HepG2 (cell line): Measurements from ENCODE around the gene COX7A2L. TPM values are rescaled to one million over a fixed set of nuclear protein-coding genes. Genes with fewer than 3 reads are reported as not detected.

Experiments
- ATAC-seq: fragments of 200-7000 bp; cut with Tn5 transposase; 3 replicates; pipeline ENCODE4 v1.9.1; 2020; ENCODE audit warnings: mild to moderate bottlenecking, moderate library complexity
- BruUV-seq: library from RNA; stranded (reverse); fragments of 400-500 nt; replicated peaks from 2 replicates; lab custom pipeline; 2021; lab: Mats Ljungman, UMichigan
- CTCF ChIA-PET: fragments of 300-600 bp; formaldehyde crosslinking; extraction: SDS; loops from one replicate; lab custom pipeline; 2021; ENCODE audit warnings: low total read pairs, inconsistent platforms, low intra/inter-chr PET ratio; lab: Yijun Ruan, JAX
- POLR2A ChIA-PET: fragments of 350-600 bp; sonication (Branson Sonifier 250); formaldehyde crosslinking; loops from one replicate; lab custom pipeline; 2020; ENCODE audit warnings: antibody characterized with exemption, inconsistent platforms; lab: Yijun Ruan, JAX
- DNase-seq: peaks from one replicate; pipeline ENCODE4 v3.0.0-alpha.2; 2015; ENCODE audit warnings: low spot score
- FAIRE-seq: peaks from 3 replicates; lab custom pipeline; 2011; peaks lifted over from hg19 to GRCh38; lab: Jason Lieb, UNC
- H2AFZ ChIP-seq: one replicate; pipeline ENCODE4 v1.6.1; 2011; ENCODE audit warnings: low read length, inconsistent platforms
- H3K27ac ChIP-seq: fragments of 300-600 bp; 3 replicates; pipeline ENCODE4 v1.8.0; 2011; ENCODE audit warnings: mixed run types, mild to moderate bottlenecking, mixed read lengths, low read length, inconsistent platforms; ENCODE audit not compliant: insufficient read depth; ENCODE audit errors: extremely low read length
- H3K27me3 ChIP-seq, 2 experiments: fragments of 200-600 bp in 1 of 2; 2 replicates in 1 of 2; 3 replicates in 1 of 2; pipeline versions ENCODE4 v1.6.0 to v1.8.0; 2011; ENCODE audit warnings: low read length in 2 of 2, mild to moderate bottlenecking in 2 of 2, moderate library complexity in 2 of 2, inconsistent platforms in 1 of 2; ENCODE audit not compliant: insufficient read depth in 2 of 2, control insufficient read depth in 1 of 2
- H3K36me3 ChIP-seq, 2 experiments: fragments of 200-600 bp in 1 of 2; replicated peaks in 1 of 2; 2 replicates in 1 of 2; 3 replicates in 1 of 2; pipeline versions ENCODE4 v1.5.1 to v1.8.0; 2011; ENCODE audit warnings: low read length in 2 of 2, inconsistent platforms in 1 of 2; ENCODE audit not compliant: insufficient read depth in 2 of 2, control insufficient read depth in 1 of 2
- H3K4me1 ChIP-seq: 2 replicates; pipeline ENCODE4 v1.5.1; 2012; ENCODE audit warnings: low read length, inconsistent platforms; ENCODE audit not compliant: insufficient read depth
- H3K4me2 ChIP-seq: 2 replicates; pipeline ENCODE4 v1.6.0; 2011; ENCODE audit warnings: low read depth, low read length, inconsistent platforms
- H3K4me3 ChIP-seq, 3 experiments: fragments of 200-600 bp in 1 of 3; sonication (generic), shearing (Covaris generic) in 1 of 3; replicated peaks in 1 of 3; 2 replicates each; pipeline ENCODE4 v1.5.1; 2011 to 2016; ENCODE audit warnings: low read length in 3 of 3, inconsistent platforms in 2 of 3, low read depth in 2 of 3, mild to moderate bottlenecking in 2 of 3, control low read depth in 1 of 3, mixed read lengths in 1 of 3; ENCODE audit not compliant: insufficient read depth in 1 of 3
- H3K79me2 ChIP-seq: one replicate; pipeline ENCODE4 v1.6.1; 2011; ENCODE audit warnings: low read length, inconsistent platforms; ENCODE audit not compliant: insufficient read depth
- H3K9ac ChIP-seq: 2 replicates; pipeline ENCODE4 v1.6.0; 2011; ENCODE audit warnings: mild to moderate bottlenecking, low read depth, low read length, inconsistent platforms; ENCODE audit not compliant: insufficient read depth
- H3K9me3 ChIP-seq: 2 replicates; pipeline ENCODE4 v1.5.1; 2012; ENCODE audit warnings: mild to moderate bottlenecking, low read length
- H4K20me1 ChIP-seq: 2 replicates; pipeline ENCODE4 v1.6.0; 2011; ENCODE audit warnings: inconsistent platforms, mild to moderate bottlenecking, low read length, moderate library complexity; ENCODE audit not compliant: insufficient read depth
- CAMTA2 ChIP-seq: sonication (generic); formaldehyde crosslinking; IDR thresholded peaks from 2 replicates; pipeline ENCODE4 v1.4.0; 2020; ENCODE audit warnings: mild to moderate bottlenecking, missing genetic modification reagents, borderline replicate concordance
- CBFB ChIP-seq: sonication (generic); formaldehyde crosslinking; IDR thresholded peaks from 2 replicates; pipeline ENCODE4 v1.4.0; 2020; ENCODE audit warnings: missing genetic modification reagents
- EHMT2 ChIP-seq: fragments of 200-600 bp; sonication (generic); IDR thresholded peaks from 2 replicates; pipeline ENCODE4 v1.7.0; 2017; ENCODE audit warnings: antibody characterized with exemption, low read depth, low read length, borderline replicate concordance
- GPN1 ChIP-seq: sonication (generic); formaldehyde crosslinking; IDR thresholded peaks from 2 replicates; pipeline ENCODE4 v1.5.1; 2020; ENCODE audit warnings: missing genetic modification reagents, borderline replicate concordance
- RELA ChIP-seq: sonication (generic); formaldehyde crosslinking; IDR thresholded peaks from 2 replicates; pipeline ENCODE4 v1.4.0; 2020; ENCODE audit warnings: missing genetic modification reagents
- SOX5 ChIP-seq: IDR thresholded peaks from 2 replicates; pipeline ENCODE4 v1.6.1; 2016; ENCODE audit warnings: borderline replicate concordance
- SRSF9 ChIP-seq: fragments of 200-400 bp; formaldehyde crosslinking; IDR thresholded peaks from 2 replicates; pipeline ENCODE4 v1.6.1; 2018; ENCODE audit warnings: borderline replicate concordance, mild to moderate bottlenecking, low read depth, low read length; ENCODE audit not compliant: insufficient read depth, poor library complexity, severe bottlenecking
- TSC22D2 ChIP-seq: sonication (generic); formaldehyde crosslinking; IDR thresholded peaks from 2 replicates; pipeline ENCODE4 v1.5.1; 2020; ENCODE audit warnings: missing genetic modification reagents, mild to moderate bottlenecking, borderline replicate concordance
- ZNF234 ChIP-seq: sonication (generic); formaldehyde crosslinking; conservative IDR thresholded peaks from 2 replicates; pipeline ENCODE4 v1.5.1; 2020; ENCODE audit warnings: mild to moderate bottlenecking, missing genetic modification reagents
- ZNF263 ChIP-seq: sonication (generic); formaldehyde crosslinking; IDR thresholded peaks from 2 replicates; pipeline ENCODE4 v1.4.0; 2020; ENCODE audit warnings: missing genetic modification reagents
- ZNF512 ChIP-seq: sonication (generic); formaldehyde crosslinking; IDR thresholded peaks from 2 replicates; pipeline ENCODE4 v1.4.0; 2020; ENCODE audit warnings: mild to moderate bottlenecking, missing genetic modification reagents
- ZNF589 ChIP-seq: sonication (generic); formaldehyde crosslinking; conservative IDR thresholded peaks from 2 replicates; pipeline ENCODE4 v1.8.0; 2022; ENCODE audit warnings: mild to moderate bottlenecking, moderate library complexity, missing genetic modification reagents
- ZNF609 ChIP-seq: sonication (generic); formaldehyde crosslinking; IDR thresholded peaks from 2 replicates; pipeline ENCODE4 v1.4.0; 2020; ENCODE audit warnings: mild to moderate bottlenecking, missing genetic modification reagents, borderline replicate concordance
- ZNF746 ChIP-seq: sonication (generic); formaldehyde crosslinking; IDR thresholded peaks from 2 replicates; pipeline ENCODE4 v1.8.0; 2022; ENCODE audit warnings: mild to moderate bottlenecking, missing genetic modification reagents
- ZNF788 ChIP-seq: sonication (generic); formaldehyde crosslinking; IDR thresholded peaks from 2 replicates; pipeline ENCODE4 v1.5.0; 2020; ENCODE audit warnings: mild to moderate bottlenecking, missing genetic modification reagents, borderline replicate concordance
- ZUFSP ChIP-seq: sonication (generic); formaldehyde crosslinking; IDR thresholded peaks from 2 replicates; pipeline ENCODE4 v1.9.0; 2021; ENCODE audit warnings: missing genetic modification reagents, mild to moderate bottlenecking, borderline replicate concordance
- WGBS: methylation state at CpG from one replicate; pipeline ENCODE4 v1.1.6; 2017; ENCODE audit warnings: low lambda C conversion rate; 5-methylcytosine and 5-hydroxymethylcytosine counted together
- in situ Hi-C: cut with HindIII; loops from 2 replicates; pipeline ENCODE4 v1.10.0; 2017; ENCODE audit warnings: low pct_unique_long_range_greater_than_20kb; ENCODE audit not compliant: extremely low pct_ligation_motif_present
- intact Hi-C: fragments of 100-400 bp; cut with micrococcal nuclease; formaldehyde crosslinking; loops from one replicate; pipeline ENCODE4 v1.10.0; 2022; ENCODE audit not compliant: unreplicated experiment
- polyA plus RNA-seq, 8 experiments: library from polyadenylated mRNA; depleted of rRNA in 3 of 8; stranded (reverse) in 7 of 8; unstranded in 1 of 8; fragments of >200 nt; fragmentation: Illumina TruSeq in 4 of 8; extraction: Trizol in 4 of 8; gene quantifications; 2 replicates each; pipeline versions ENCODE4 v1.2.1 to v1.2.3, GENCODE V29; 2011 to 2016; ENCODE audit warnings: low read depth in 4 of 8, missing spikeins in 1 of 8, mixed read lengths in 1 of 8; ENCODE audit not compliant: insufficient read depth in 1 of 8
- total RNA-seq, 5 experiments: library from RNA; depleted of rRNA; stranded (reverse); fragments of >200 nt; fragmentation: Illumina TruSeq; extraction: Trizol; gene quantifications; 2 replicates each; pipeline ENCODE4 v1.2.3, GENCODE V29; 2016; ENCODE audit warnings: low read depth in 1 of 5

Gene COX7A2L
- total and polyA plus RNA-seq, 2 of the 13 experiments (the other 11 are each of a cell fraction or from before 2014, with no cell fraction given): 155 to 201 TPM

- Histone ChIP-seq H3K79me2 (no peaks in the 10 kb centered on the region), H3K27ac (no peak overlapping the region), H3K9ac (no peak overlapping the region), H3K4me1 (peaks cover 22% of the 10 kb centered on the region), H3K4me2 (no peak overlapping the region), H4K20me1 (peaks cover 63% of the 10 kb centered on the region), H3K27me3 (no peaks in the 10 kb centered on the region), H3K9me3 (no peaks in the 10 kb centered on the region), H2AFZ (no peak overlapping the region), H3K36me3 (peaks cover 8 to 12% of the 10 kb centered on the region in 2 experiments), H3K4me3 (no peak overlapping the region)
- BruUV-seq: no TSS peak
- intact Hi-C loops (no loop called here), in situ Hi-C loops (no loop called here)
- DNase-seq (no peak), ATAC-seq (peak; percentile 0; the same call in 2 of the 3 replicates), FAIRE-seq (no peak)
- POLR2A ChIA-PET: no interaction called here
- WGBS: 95% methylated on average over 24 of the region's 28 CpGs
- CTCF ChIA-PET: no interaction called here
- TF ChIP-seq RELA (CRISPR knock-in tag) (no peak), SRSF9 (no peak), ZUFSP (CRISPR knock-in tag) (no peak), ZNF788 (CRISPR knock-in tag) (peak; percentile 50; the same call in 1 of the 2 replicates), TSC22D2 (CRISPR knock-in tag) (no peak), ZNF263 (CRISPR knock-in tag) (no peak; the same call in 1 of the 2 replicates), ZNF589 (no peak; the same call in 1 of the 2 replicates), ZNF609 (CRISPR knock-in tag) (no peak), GPN1 (CRISPR knock-in tag) (no peak), ZNF234 (CRISPR knock-in tag) (no peak), CAMTA2 (CRISPR knock-in tag) (no peak), ZNF512 (CRISPR knock-in tag) (0 out of 2 replicates have a peak, but pooled peaks have one; percentile 58), SOX5 (CRISPR knock-in tag) (no peak), ZNF746 (CRISPR knock-in tag) (no peak), EHMT2 (no peak), CBFB (no peak)
These were observed 23.0 kb downstream of the COX7A2L start for GRCh38 chr2:42337846-42338566.
